GM12878 (cell line): ENCODE data around the gene KBTBD2. TPM values are rescaled to one million over a fixed set of nuclear protein-coding genes. Genes with fewer than 3 reads are reported as not detected.

Experiments
- ATAC-seq: fragments of 200-7000 bp; cut with Tn5 transposase; 3 replicates; pipeline ENCODE4 v1.9.1; 2020; ENCODE audit warnings: mild to moderate bottlenecking, moderate library complexity
- BruUV-seq: library from RNA; stranded (reverse); fragments of 400-500 nt; replicated peaks from 2 replicates; lab custom pipeline; 2021; lab: Mats Ljungman, UMichigan
- CTCF ChIA-PET: fragments of 300-600 bp; sonication (Branson Sonifier 250); formaldehyde crosslinking; extraction: SDS; loops from one replicate; lab custom pipeline; 2021; ENCODE audit warnings: inconsistent platforms; lab: Yijun Ruan, JAX
- POLR2A ChIA-PET: fragments of 350-600 bp; formaldehyde crosslinking; extraction: SDS; loops from one replicate; lab custom pipeline; 2021; ENCODE audit warnings: inconsistent platforms; lab: Charles Lee
- RAD21 ChIA-PET: fragments of 300-600 bp; sonication (Branson Sonifier 250); formaldehyde crosslinking; loops from one replicate; lab custom pipeline; 2023; ENCODE audit warnings: antibody characterized with exemption; ENCODE audit not compliant: unreplicated experiment; lab: Charles Lee
- SMC1A ChIA-PET: fragments of 300-600 bp; sonication (Branson Sonifier 250); formaldehyde crosslinking; loops from one replicate; lab custom pipeline; 2023; ENCODE audit not compliant: unreplicated experiment, uncharacterized antibody; lab: Charles Lee
- DNase-seq: peaks from one replicate; pipeline ENCODE4 v3.0.0-alpha.2; 2011; ENCODE audit warnings: low read depth, low spot score
- FAIRE-seq: peaks from 3 replicates; lab custom pipeline; 2011; peaks lifted over from hg19 to GRCh38; lab: Jason Lieb, UNC
- H2AFZ ChIP-seq: 2 replicates; pipeline ENCODE4 v1.6.0; 2011; ENCODE audit warnings: low read depth, low read length, control low read depth; ENCODE audit not compliant: control insufficient read depth
- H3K27ac ChIP-seq: 2 replicates; pipeline ENCODE4 v1.5.1; 2011; ENCODE audit warnings: control low read depth; ENCODE audit not compliant: control insufficient read depth, insufficient read depth
- H3K27me3 ChIP-seq, 2 experiments: replicated peaks in 1 of 2; 2 replicates each; pipeline versions ENCODE4 v1.6.0 to v1.6.1; 2011; ENCODE audit warnings: low read length in 1 of 2; ENCODE audit not compliant: control insufficient read depth in 2 of 2, insufficient read depth in 2 of 2
- H3K36me3 ChIP-seq, 2 experiments: 2 replicates each; pipeline ENCODE4 v1.5.1; 2011; ENCODE audit warnings: low read length in 1 of 2; ENCODE audit not compliant: control insufficient read depth in 2 of 2, insufficient read depth in 2 of 2
- H3K4me1 ChIP-seq: 2 replicates; pipeline ENCODE4 v1.6.1; 2011; ENCODE audit warnings: mild to moderate bottlenecking, low read length, moderate library complexity, mixed read lengths; ENCODE audit not compliant: control insufficient read depth, insufficient read depth
- H3K4me2 ChIP-seq: 2 replicates; pipeline ENCODE4 v1.6.0; 2011; ENCODE audit warnings: control low read depth; ENCODE audit not compliant: control insufficient read depth, insufficient read depth
- H3K4me3 ChIP-seq: fragments of 200-600 bp; sonication (generic); 2 replicates; pipeline ENCODE4 v1.5.1; 2016
- H3K79me2 ChIP-seq: 2 replicates; pipeline ENCODE4 v1.6.0; 2011; ENCODE audit warnings: low read length; ENCODE audit not compliant: control insufficient read depth, insufficient read depth
- H3K9ac ChIP-seq: 2 replicates; pipeline ENCODE4 v1.8.0; 2011; ENCODE audit warnings: low read length, control low read depth, mixed read lengths; ENCODE audit not compliant: control insufficient read depth, insufficient read depth
- H3K9me3 ChIP-seq: replicated peaks from 3 replicates; pipeline ENCODE4 v1.5.1; 2011; ENCODE audit warnings: mild to moderate bottlenecking, low read length; ENCODE audit not compliant: control insufficient read depth, insufficient read depth
- H4K20me1 ChIP-seq: 2 replicates; pipeline ENCODE4 v1.6.0; 2011; ENCODE audit not compliant: control insufficient read depth, insufficient read depth
- ATF7 ChIP-seq: fragments of 450-650 bp; IDR thresholded peaks from 2 replicates; pipeline ENCODE4 v1.6.1; 2016; ENCODE audit warnings: low read depth, mild to moderate bottlenecking
- GABPA ChIP-seq: IDR thresholded peaks from 2 replicates; pipeline ENCODE4 v1.6.1; 2014; ENCODE audit warnings: antibody characterized with exemption, low read depth, mild to moderate bottlenecking, inconsistent platforms
- IKZF2 ChIP-seq, 2 experiments: fragments of 450-650 bp; IDR thresholded peaks; 2 replicates each; pipeline ENCODE4 v1.6.1; 2017; ENCODE audit warnings: mild to moderate bottlenecking in 2 of 2, moderate library complexity in 2 of 2
- KDM1A ChIP-seq: fragments of 200-600 bp; sonication (generic); IDR thresholded peaks from 2 replicates; pipeline ENCODE4 v1.6.1; 2016; ENCODE audit warnings: borderline replicate concordance
- MTA3 ChIP-seq: IDR thresholded peaks from 2 replicates; pipeline ENCODE4 v1.6.1; 2012; ENCODE audit warnings: low read length, inconsistent platforms, borderline replicate concordance
- MYC ChIP-seq: IDR thresholded peaks from 2 replicates; pipeline ENCODE4 v1.6.1; 2011; ENCODE audit warnings: mild to moderate bottlenecking, low read length, moderate library complexity, inconsistent platforms; ENCODE audit not compliant: insufficient read depth, insufficient replicate concordance, insufficient read length, severe bottlenecking
- NFYB ChIP-seq: IDR thresholded peaks from 2 replicates; pipeline ENCODE4 v1.6.1; 2011; ENCODE audit warnings: low read depth, mild to moderate bottlenecking, low read length, improper control_type of control experiment, moderate library complexity; ENCODE audit not compliant: insufficient read depth
- SUPT20H ChIP-seq: IDR thresholded peaks from 2 replicates; pipeline ENCODE4 v1.6.1; 2011; ENCODE audit warnings: low read depth, mild to moderate bottlenecking, low read length, moderate library complexity, borderline replicate concordance; ENCODE audit not compliant: control insufficient read depth
- ZNF592 ChIP-seq: fragments of 450-650 bp; IDR thresholded peaks from 2 replicates; pipeline ENCODE4 v1.6.1; 2017; ENCODE audit warnings: mild to moderate bottlenecking, moderate library complexity
- WGBS: methylation state at CpG from one replicate; pipeline ENCODE4 v1.1.6; 2016; ENCODE audit warnings: low lambda C conversion rate; ENCODE audit not compliant: insufficient replicate concordance, insufficient coverage; ENCODE audit errors: missing lambda C conversion rate; 5-methylcytosine and 5-hydroxymethylcytosine counted together
- in situ Hi-C: fragments of 300-500 bp; cut with MboI; formaldehyde crosslinking; loops from 9 replicates; pipeline ENCODE4 v1.14.3; 2018; ENCODE audit warnings: mixed read lengths
- intact Hi-C: fragments of 100-400 bp; cut with micrococcal nuclease; formaldehyde crosslinking; loops from one replicate; pipeline ENCODE4 v1.14.2; 2022; ENCODE audit not compliant: unreplicated experiment
- polyA plus RNA-seq, 11 experiments: library from polyadenylated mRNA; depleted of rRNA in 4 of 11; unstranded in 6 of 11; stranded (reverse) in 5 of 11; fragments of >200 nt; fragmentation: Nextera tagmentation in 4 of 11; fragmentation: Illumina TruSeq in 1 of 11; extraction: Ambion mirVana in 4 of 11; extraction: Trizol in 1 of 11; gene quantifications; 1 replicate in 1 of 11; 2 replicates in 10 of 11; pipeline versions ENCODE4 v1.2.1 to v1.2.3, GENCODE V29; 2011 to 2016; ENCODE audit warnings: inconsistent platforms in 2 of 11, missing spikeins in 2 of 11, low read depth in 1 of 11
- total RNA-seq, 4 experiments: library from RNA; depleted of rRNA in 3 of 4; stranded (reverse); fragments of >200 nt in 3 of 4; fragmentation: Illumina TruSeq in 1 of 4; extraction: Trizol in 1 of 4; gene quantifications; 2 replicates each; pipeline versions ENCODE4 v1.2.1 to v1.2.3, GENCODE V29; 2013 to 2021
- TF ChIP-seq, protein P1 (sequence below): fragments of 450-650 bp; IDR thresholded peaks from 2 replicates; pipeline ENCODE4 v1.6.1; 2018; ENCODE audit warnings: mild to moderate bottlenecking, low read depth, moderate library complexity; ENCODE audit not compliant: partially characterized antibody
- TF ChIP-seq, protein P2 (sequence below): fragments of 450-650 bp; IDR thresholded peaks from 2 replicates; pipeline ENCODE4 v1.6.1; 2017; ENCODE audit warnings: antibody characterized with exemption, mild to moderate bottlenecking, moderate library complexity
- TF ChIP-seq, protein P3 (sequence below): fragments of 450-650 bp; IDR thresholded peaks from 2 replicates; pipeline ENCODE4 v1.6.1; 2017; ENCODE audit warnings: mild to moderate bottlenecking

KBTBD2 gene
- total and polyA plus RNA-seq, 10 of the 15 experiments (the other 5 are each of a cell fraction or from before 2014, with no cell fraction given), result 8.1 to 22.3 (median 16.2) TPM

GRCh38 chr7:32936689-32937088, 45.1 kb upstream of the KBTBD2 start:
- FAIRE-seq (no peak), ATAC-seq (no peak), DNase-seq (no peak)
- intact Hi-C loops (no loop called here), in situ Hi-C loops (no loop called here)
- Histone ChIP-seq H3K79me2 (no peaks in the 10 kb centered on the region; the same call in 1 of the 2 replicates), H3K4me3 (no peak overlapping the region), H3K4me1 (no peaks in the 10 kb centered on the region; the same call in 1 of the 2 replicates), H3K9ac (no peak overlapping the region), H3K27ac (no peak overlapping the region), H3K9me3 (no peaks in the 10 kb centered on the region), H2AFZ (no peak overlapping the region), H4K20me1 (no peaks in the 10 kb centered on the region), H3K4me2 (no peak overlapping the region), H3K36me3 (no peaks in the 10 kb centered on the region), H3K27me3 (no peaks in the 10 kb centered on the region)
- BruUV-seq, result no TSS peak
- CTCF ChIA-PET, result interaction anchor here (0.8 kb wide), 1 partner anchor 90 kb away, joined by 3 read pairs; no protein-coding TSS in a partner anchor
- POLR2A ChIA-PET, result no interaction called here
- WGBS, result 99% methylated on average over 3 of the region's 3 CpGs
- RAD21 ChIA-PET, result no interaction called here
- SMC1A ChIA-PET, result interaction anchor here (1.0 to 1.5 kb wide), 2 partner anchors 171 to 247 kb away, joined by 3 read pairs; no protein-coding TSS in a partner anchor
- TF ChIP-seq SUPT20H (no peak), NFYB (no peak), GABPA (no peak), KDM1A (no peak), ZNF592 (no peak), MYC (no peak), IKZF2 (IDR thresholded peaks at IDR 0.05) (no peak), MTA3 (no peak), ATF7 (no peak)
- TF ChIP-seq, protein P1, sequence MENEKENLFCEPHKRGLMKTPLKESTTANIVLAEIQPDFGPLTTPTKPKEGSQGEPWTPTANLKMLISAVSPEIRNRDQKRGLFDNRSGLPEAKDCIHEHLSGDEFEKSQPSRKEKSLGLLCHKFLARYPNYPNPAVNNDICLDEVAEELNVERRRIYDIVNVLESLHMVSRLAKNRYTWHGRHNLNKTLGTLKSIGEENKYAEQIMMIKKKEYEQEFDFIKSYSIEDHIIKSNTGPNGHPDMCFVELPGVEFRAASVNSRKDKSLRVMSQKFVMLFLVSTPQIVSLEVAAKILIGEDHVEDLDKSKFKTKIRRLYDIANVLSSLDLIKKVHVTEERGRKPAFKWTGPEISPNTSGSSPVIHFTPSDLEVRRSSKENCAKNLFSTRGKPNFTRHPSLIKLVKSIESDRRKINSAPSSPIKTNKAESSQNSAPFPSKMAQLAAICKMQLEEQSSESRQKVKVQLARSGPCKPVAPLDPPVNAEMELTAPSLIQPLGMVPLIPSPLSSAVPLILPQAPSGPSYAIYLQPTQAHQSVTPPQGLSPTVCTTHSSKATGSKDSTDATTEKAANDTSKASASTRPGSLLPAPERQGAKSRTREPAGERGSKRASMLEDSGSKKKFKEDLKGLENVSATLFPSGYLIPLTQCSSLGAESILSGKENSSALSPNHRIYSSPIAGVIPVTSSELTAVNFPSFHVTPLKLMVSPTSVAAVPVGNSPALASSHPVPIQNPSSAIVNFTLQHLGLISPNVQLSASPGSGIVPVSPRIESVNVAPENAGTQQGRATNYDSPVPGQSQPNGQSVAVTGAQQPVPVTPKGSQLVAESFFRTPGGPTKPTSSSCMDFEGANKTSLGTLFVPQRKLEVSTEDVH, result no peak
- TF ChIP-seq, protein P2, sequence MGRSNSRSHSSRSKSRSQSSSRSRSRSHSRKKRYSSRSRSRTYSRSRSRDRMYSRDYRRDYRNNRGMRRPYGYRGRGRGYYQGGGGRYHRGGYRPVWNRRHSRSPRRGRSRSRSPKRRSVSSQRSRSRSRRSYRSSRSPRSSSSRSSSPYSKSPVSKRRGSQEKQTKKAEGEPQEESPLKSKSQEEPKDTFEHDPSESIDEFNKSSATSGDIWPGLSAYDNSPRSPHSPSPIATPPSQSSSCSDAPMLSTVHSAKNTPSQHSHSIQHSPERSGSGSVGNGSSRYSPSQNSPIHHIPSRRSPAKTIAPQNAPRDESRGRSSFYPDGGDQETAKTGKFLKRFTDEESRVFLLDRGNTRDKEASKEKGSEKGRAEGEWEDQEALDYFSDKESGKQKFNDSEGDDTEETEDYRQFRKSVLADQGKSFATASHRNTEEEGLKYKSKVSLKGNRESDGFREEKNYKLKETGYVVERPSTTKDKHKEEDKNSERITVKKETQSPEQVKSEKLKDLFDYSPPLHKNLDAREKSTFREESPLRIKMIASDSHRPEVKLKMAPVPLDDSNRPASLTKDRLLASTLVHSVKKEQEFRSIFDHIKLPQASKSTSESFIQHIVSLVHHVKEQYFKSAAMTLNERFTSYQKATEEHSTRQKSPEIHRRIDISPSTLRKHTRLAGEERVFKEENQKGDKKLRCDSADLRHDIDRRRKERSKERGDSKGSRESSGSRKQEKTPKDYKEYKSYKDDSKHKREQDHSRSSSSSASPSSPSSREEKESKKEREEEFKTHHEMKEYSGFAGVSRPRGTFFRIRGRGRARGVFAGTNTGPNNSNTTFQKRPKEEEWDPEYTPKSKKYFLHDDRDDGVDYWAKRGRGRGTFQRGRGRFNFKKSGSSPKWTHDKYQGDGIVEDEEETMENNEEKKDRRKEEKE, result no peak
- TF ChIP-seq, protein P3, sequence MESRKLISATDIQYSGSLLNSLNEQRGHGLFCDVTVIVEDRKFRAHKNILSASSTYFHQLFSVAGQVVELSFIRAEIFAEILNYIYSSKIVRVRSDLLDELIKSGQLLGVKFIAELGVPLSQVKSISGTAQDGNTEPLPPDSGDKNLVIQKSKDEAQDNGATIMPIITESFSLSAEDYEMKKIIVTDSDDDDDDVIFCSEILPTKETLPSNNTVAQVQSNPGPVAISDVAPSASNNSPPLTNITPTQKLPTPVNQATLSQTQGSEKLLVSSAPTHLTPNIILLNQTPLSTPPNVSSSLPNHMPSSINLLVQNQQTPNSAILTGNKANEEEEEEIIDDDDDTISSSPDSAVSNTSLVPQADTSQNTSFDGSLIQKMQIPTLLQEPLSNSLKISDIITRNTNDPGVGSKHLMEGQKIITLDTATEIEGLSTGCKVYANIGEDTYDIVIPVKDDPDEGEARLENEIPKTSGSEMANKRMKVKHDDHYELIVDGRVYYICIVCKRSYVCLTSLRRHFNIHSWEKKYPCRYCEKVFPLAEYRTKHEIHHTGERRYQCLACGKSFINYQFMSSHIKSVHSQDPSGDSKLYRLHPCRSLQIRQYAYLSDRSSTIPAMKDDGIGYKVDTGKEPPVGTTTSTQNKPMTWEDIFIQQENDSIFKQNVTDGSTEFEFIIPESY, result no peak
